ENCODE results near the gene DDB1. TPM values are rescaled to one million over a fixed set of nuclear protein-coding genes. Genes with fewer than 3 reads are reported as not detected.
A peak's percentile ranks its signal among the peaks of the same experiment; 100 is the strongest.

DDB1 gene
- total and polyA plus RNA-seq, 3 experiments from 2014 or later: 120 to 307 (median 302) TPM

GRCh38 chr11:61338783-61339489, 6.0 kb upstream of the DDB1 start:
- Histone ChIP-seq H3K4me1 (ENCODE audit: insufficient read depth, low read length) (peaks cover 12% of the 10 kb centered on the region), H3K9me3 (ENCODE audit: low read length) (no peaks in the 10 kb centered on the region), H3K27me3 (ENCODE audit: insufficient read depth, low read length, poor library complexity, severe bottlenecking) (no peaks in the 10 kb centered on the region), H3K4me3 (ENCODE audit: low read length) (no peak overlapping the region), H3K27ac (ENCODE audit: low read depth, low read length) (no peak overlapping the region), H3K36me3 (ENCODE audit: insufficient read depth, low read length) (no peaks in the 10 kb centered on the region)
- Mint-ChIP-seq H3K4me1 (peaks cover 8 to 16% (median 9%) of the 10 kb centered on the region in 3 donors), H3K27ac (no peak overlapping the region), H3K27me3 (peaks cover 0 to 1% of the 10 kb centered on the region in 2 donors), H3K36me3 (peaks cover 0 to 23% (median 8%) of the 10 kb centered on the region in 3 donors), H3K9me3 (no peaks in the 10 kb centered on the region), H3K4me3 (no peak overlapping the region)
- ChIA-PET POLR2A (interaction anchor here (1.4 kb wide), 1 partner anchor 23 kb away, joined by 4 read pairs; the partner anchor contains the start of gene TMEM138), CTCF (interaction anchor here (1.0 to 5.7 kb wide), 4 partner anchors 46 to 84 kb away, joined by 3 to 159 read pairs (median 3); partner anchors contain the start of gene TMEM216)
- DNase-seq: no peak

DNA sequence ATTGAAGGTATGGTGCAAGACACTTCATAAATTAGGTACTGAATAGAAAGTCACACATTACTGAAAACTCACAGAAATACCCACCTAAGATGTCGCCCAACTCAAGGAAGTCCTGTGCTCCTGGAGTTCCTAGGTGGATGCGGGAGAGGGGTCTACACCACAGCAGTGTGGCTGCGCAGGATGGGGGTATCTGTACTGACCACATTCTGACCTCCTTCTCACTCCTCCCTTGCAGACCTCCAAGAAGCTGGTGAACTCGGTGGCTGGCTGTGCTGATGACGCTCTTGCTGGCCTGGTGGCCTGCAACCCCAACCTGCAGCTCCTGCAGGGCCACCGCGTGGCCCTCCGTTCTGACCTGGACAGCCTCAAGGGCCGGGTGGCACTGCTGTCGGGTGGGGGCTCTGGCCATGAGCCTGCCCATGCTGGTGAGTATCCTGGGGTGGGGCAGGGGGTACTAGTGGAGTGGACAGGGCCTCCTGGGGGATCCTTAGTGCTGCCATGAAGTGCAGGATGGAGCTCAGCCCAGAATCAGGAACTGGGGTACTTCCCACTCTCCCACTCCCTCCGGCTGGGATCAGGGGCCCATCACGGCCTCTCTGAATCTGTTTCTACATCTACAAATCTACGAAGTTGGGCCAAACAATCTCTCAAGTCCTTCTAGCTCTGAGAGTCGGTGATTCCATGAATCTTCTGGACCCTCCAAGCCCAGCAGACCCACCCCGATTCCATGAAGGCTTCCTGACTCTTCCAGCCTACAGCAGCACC, 5.0 kb upstream of the DDB1 start:
- Mint-ChIP-seq H3K4me3 (no peak overlapping the region), H3K36me3 (peaks cover 0 to 26% (median 8%) of the 10 kb centered on the region in 3 donors), H3K27me3 (peaks cover 0 to 3% of the 10 kb centered on the region in 2 donors), H3K9me3 (no peaks in the 10 kb centered on the region), H3K4me1 (peaks cover 14 to 25% (median 16%) of the 10 kb centered on the region in 3 donors), H3K27ac (no peak overlapping the region)
- Histone ChIP-seq H3K27me3 (ENCODE audit: insufficient read depth, low read length, poor library complexity, severe bottlenecking) (no peaks in the 10 kb centered on the region), H3K9me3 (ENCODE audit: low read length) (no peaks in the 10 kb centered on the region), H3K4me3 (ENCODE audit: low read length) (no peak overlapping the region), H3K36me3 (ENCODE audit: insufficient read depth, low read length) (no peaks in the 10 kb centered on the region), H3K27ac (ENCODE audit: low read depth, low read length) (no peak overlapping the region), H3K4me1 (ENCODE audit: insufficient read depth, low read length) (peaks cover 19% of the 10 kb centered on the region)
- CTCF ChIA-PET: interaction anchor here (1.1 to 5.7 kb wide), 7 partner anchors 20 to 179 kb away, joined by 3 to 159 read pairs (median 14); partner anchors contain the start of gene TMEM216
- POLR2A ChIA-PET: interaction anchor here (1.4 kb wide), 1 partner anchor 24 kb away, joined by 4 read pairs; the partner anchor contains the start of gene TMEM138
- DNase-seq: no peak

DNA sequence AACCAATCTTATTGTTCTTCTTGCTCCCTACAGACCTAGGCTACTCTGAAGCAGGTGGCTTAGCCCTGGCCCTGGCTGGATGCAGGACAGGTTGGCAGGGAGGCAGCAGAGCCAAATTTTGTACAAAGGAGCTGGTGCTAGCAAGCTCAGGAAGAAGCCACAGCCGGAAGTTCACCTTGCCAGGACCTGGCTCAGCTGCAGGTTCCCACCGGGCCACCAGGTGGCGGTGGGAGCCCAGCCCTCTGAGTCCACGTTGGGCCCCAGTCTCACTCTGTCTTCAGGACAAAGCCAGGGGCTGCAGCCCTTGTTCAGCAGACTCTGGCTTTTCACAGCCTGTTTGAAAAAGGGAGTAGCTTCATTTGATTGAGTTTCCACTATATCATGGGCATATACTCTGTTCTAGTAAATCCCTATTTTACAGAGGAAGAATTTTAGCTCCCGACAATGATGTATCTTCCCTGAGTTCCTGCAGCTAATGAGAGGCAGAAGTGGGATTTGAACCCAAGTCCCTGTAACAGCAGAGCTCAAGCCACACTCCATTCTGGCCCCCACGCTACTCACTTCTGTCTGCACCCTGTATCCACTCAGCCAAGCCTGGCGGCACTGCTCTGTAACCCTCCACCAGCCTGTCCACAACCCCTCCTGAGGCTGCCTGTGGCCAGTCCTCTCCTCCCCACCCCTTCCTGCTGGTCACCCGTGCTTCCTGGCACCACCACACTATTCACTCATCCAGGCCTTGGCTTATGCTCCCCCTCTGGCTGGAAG, 3.4 kb upstream of the DDB1 start:
- Mint-ChIP-seq H3K27me3 (peaks cover 0 to 3% of the 10 kb centered on the region in 2 donors), H3K4me3 (peak overlapping the region in 2 of 7 donors; percentile 13 to 79), H3K36me3 (peaks cover 0 to 31% (median 5%) of the 10 kb centered on the region in 3 donors), H3K9me3 (no peaks in the 10 kb centered on the region), H3K4me1 (peaks cover 28 to 41% (median 29%) of the 10 kb centered on the region in 3 donors), H3K27ac (peak overlapping the region; percentile 81 to 96 (median 90))
- Histone ChIP-seq H3K36me3 (ENCODE audit: insufficient read depth, low read length) (no peaks in the 10 kb centered on the region), H3K27ac (ENCODE audit: low read depth, low read length) (no peak overlapping the region), H3K4me1 (ENCODE audit: insufficient read depth, low read length) (peaks cover 30% of the 10 kb centered on the region), H3K9me3 (ENCODE audit: low read length) (no peaks in the 10 kb centered on the region), H3K27me3 (ENCODE audit: insufficient read depth, low read length, poor library complexity, severe bottlenecking) (no peaks in the 10 kb centered on the region), H3K4me3 (ENCODE audit: low read length) (no peak overlapping the region)
- ChIA-PET CTCF (interaction anchor here (0.8 to 5.7 kb wide), 31 partner anchors 8 to 180 kb away, joined by 3 to 159 read pairs (median 6); partner anchors contain the start of genes CPSF7, CYB561A3, SDHAF2 and TMEM138), POLR2A (interaction anchor here (0.9 to 4.2 kb wide), 6 partner anchors 17 to 93 kb away, joined by 3 to 42 read pairs (median 8); partner anchors contain the start of genes CPSF7, CYB561A3, SDHAF2 and TMEM138)
- DNase-seq: peak; percentile 73 to 86 (median 79)

DNA sequence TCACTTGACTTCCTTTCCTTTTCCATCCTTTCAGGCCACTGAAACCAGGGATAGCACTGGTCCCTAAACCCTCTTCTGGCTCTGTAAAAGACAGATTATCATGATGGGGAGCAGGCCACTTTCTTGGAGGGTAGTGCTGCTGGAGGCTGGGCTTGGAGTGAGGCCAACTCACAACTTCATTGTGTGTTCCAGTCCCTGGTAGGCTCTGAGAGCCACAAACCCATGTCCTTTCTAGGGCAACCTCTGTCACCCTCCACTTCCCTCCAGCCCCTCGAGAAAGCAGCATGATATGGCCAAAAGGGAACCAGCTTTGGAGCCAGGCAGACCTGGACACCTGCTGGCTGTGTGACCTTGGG, 2.4 kb upstream of the DDB1 start:
- no peaks in the 10 kb centered on the region for H3K9me3 ChIP-seq (ENCODE audit: low read length)
- Mint-ChIP-seq H3K9me3 (no peaks in the 10 kb centered on the region), H3K27ac (peak overlapping the region in 7 of 8 donors; percentile 54 to 98 (median 90)), H3K27me3 (peaks cover 0 to 3% of the 10 kb centered on the region in 2 donors), H3K36me3 (peaks cover 0 to 34% (median 2%) of the 10 kb centered on the region in 3 donors), H3K4me1 (peaks cover 37 to 51% (median 39%) of the 10 kb centered on the region in 3 donors), H3K4me3 (peak overlapping the region in 2 of 7 donors; percentile 69 to 95)
- no peaks in the 10 kb centered on the region for H3K27me3 ChIP-seq (ENCODE audit: insufficient read depth, low read length, poor library complexity, severe bottlenecking)
- H3K27ac ChIP-seq (ENCODE audit: low read depth, low read length): no peak overlapping the region
- DNase-seq: no peak
- no peak overlapping the region for H3K4me3 ChIP-seq (ENCODE audit: low read length)
- CTCF ChIA-PET: interaction anchor here (0.9 to 5.7 kb wide), 21 partner anchors 8 to 181 kb away, joined by 3 to 159 read pairs (median 8); partner anchors contain the start of genes CPSF7, CYB561A3, SDHAF2 and TMEM138
- no peaks in the 10 kb centered on the region for H3K36me3 ChIP-seq (ENCODE audit: insufficient read depth, low read length)
- peaks cover 39% of the 10 kb centered on the region for H3K4me1 ChIP-seq (ENCODE audit: insufficient read depth, low read length)
- POLR2A ChIA-PET: interaction anchor here (1.2 to 4.2 kb wide), 3 partner anchors 27 to 94 kb away, joined by 4 to 42 read pairs (median 10); partner anchors contain the start of genes CPSF7, CYB561A3, SDHAF2 and TMEM138

DNA sequence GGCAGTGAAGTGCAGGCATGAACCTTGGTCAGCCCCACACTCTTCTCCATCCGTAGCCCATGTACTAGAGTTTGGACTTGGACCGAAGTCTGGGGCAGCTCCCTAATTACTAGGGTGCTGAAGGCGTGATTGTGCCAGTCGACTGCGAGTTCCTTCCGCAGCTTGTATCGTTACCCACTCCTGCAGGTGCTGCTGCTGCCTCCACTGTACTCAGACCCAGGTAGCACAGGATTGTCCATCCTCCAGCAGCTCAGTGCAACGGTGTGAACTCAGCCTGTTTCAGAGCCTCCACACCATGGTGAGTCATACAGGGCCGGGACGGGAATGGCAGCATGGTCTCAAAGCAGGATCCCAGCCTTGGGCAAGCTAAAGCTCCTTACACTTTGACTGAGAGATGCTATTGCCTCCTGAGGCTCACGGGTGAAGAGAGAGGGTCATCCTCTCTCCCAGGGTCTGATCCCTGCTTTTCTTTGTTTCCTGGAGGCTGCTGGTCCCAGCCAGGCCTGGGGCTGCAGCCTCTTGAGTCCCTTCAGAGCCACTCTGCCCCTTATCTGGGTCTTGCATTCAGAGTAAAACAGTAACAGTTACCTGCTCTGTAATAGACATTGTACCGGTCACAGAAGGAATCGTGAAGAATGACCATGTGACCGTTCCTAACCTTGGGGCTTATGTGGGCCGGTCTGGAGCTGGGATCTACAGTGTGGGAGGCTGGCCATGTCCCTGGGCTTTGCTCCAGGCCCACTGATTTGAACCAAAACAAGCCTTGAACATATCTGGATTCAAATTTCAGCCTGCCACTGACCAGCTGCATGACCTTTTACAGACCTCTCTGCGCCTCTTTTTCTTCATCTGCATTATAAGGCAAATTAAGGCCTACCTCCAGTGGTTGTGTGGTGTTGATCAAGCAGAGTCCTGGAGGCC, 1.8 kb upstream of the DDB1 start:
- Histone ChIP-seq H3K27me3 (ENCODE audit: insufficient read depth, low read length, poor library complexity, severe bottlenecking) (no peaks in the 10 kb centered on the region), H3K4me3 (ENCODE audit: low read length) (no peak overlapping the region), H3K36me3 (ENCODE audit: insufficient read depth, low read length) (peaks cover under 1% of the 10 kb centered on the region), H3K9me3 (ENCODE audit: low read length) (no peaks in the 10 kb centered on the region), H3K4me1 (ENCODE audit: insufficient read depth, low read length) (peaks cover 39% of the 10 kb centered on the region), H3K27ac (ENCODE audit: low read depth, low read length) (peak overlapping the region; percentile 38)
- Mint-ChIP-seq H3K9me3 (no peaks in the 10 kb centered on the region), H3K36me3 (peaks cover 0 to 39% (median 7%) of the 10 kb centered on the region in 3 donors), H3K27me3 (peaks cover 0 to 3% of the 10 kb centered on the region in 2 donors), H3K27ac (peak overlapping the region; percentile 96 to 100 (median 98)), H3K4me1 (peaks cover 41 to 57% (median 45%) of the 10 kb centered on the region in 3 donors), H3K4me3 (peak overlapping the region; percentile 92 to 98 (median 95))
- no peak for DNase-seq
- ChIA-PET CTCF (interaction anchor here (1.0 to 5.7 kb wide), 12 partner anchors 10 to 182 kb away, joined by 3 to 159 read pairs (median 7); partner anchors contain the start of genes CPSF7, CYB561A3, SDHAF2 and TMEM138), POLR2A (interaction anchor here (0.6 to 4.2 kb wide), 5 partner anchors 27 to 106 kb away, joined by 4 to 42 read pairs (median 13); partner anchors contain the start of genes CPSF7, CYB561A3, SDHAF2 and TMEM138)

GRCh38 chr11:61333550-61334433, 887 bp upstream of the DDB1 start:
- H3K4me3 Mint-ChIP-seq: peak overlapping the region; percentile 92 to 98 (median 95)
- Histone ChIP-seq H3K27me3 (ENCODE audit: insufficient read depth, low read length, poor library complexity, severe bottlenecking) (no peaks in the 10 kb centered on the region), H3K4me3 (ENCODE audit: low read length) (peak overlapping the region; percentile 91), H3K36me3 (ENCODE audit: insufficient read depth, low read length) (peaks cover 10% of the 10 kb centered on the region), H3K4me1 (ENCODE audit: insufficient read depth, low read length) (peaks cover 39% of the 10 kb centered on the region), H3K9me3 (ENCODE audit: low read length) (no peaks in the 10 kb centered on the region), H3K27ac (ENCODE audit: low read depth, low read length) (peak overlapping the region; percentile 94)
- DNase-seq: peak in 1 of 5 donors; percentile 6
- peaks cover 0 to 3% of the 10 kb centered on the region in 2 donors for H3K27me3 Mint-ChIP-seq
- peaks cover 0 to 44% (median 12%) of the 10 kb centered on the region in 3 donors for H3K36me3 Mint-ChIP-seq
- H3K4me1 Mint-ChIP-seq: peaks cover 47 to 66% (median 54%) of the 10 kb centered on the region in 3 donors
- CTCF ChIA-PET: interaction anchor here (0.8 to 4.7 kb wide), 12 partner anchors 9 to 183 kb away, joined by 3 to 78 read pairs (median 4); partner anchors contain the start of genes CPSF7, CYB561A3, SDHAF2 and TMEM138
- peak overlapping the region; percentile 96 to 100 (median 98) for H3K27ac Mint-ChIP-seq
- POLR2A ChIA-PET: interaction anchor here (0.6 to 4.2 kb wide), 7 partner anchors 18 to 107 kb away, joined by 3 to 42 read pairs (median 8); partner anchors contain the start of genes CPSF7, CYB561A3, SDHAF2 and TMEM138
- H3K9me3 Mint-ChIP-seq: no peaks in the 10 kb centered on the region
